Measurements from ENCODE around the gene CPSF2. TPM values are rescaled to one million over a fixed set of nuclear protein-coding genes. Genes with fewer than 3 reads are reported as not detected.

The CPSF2 gene
- total RNA-seq, result 19.3 TPM

DNA sequence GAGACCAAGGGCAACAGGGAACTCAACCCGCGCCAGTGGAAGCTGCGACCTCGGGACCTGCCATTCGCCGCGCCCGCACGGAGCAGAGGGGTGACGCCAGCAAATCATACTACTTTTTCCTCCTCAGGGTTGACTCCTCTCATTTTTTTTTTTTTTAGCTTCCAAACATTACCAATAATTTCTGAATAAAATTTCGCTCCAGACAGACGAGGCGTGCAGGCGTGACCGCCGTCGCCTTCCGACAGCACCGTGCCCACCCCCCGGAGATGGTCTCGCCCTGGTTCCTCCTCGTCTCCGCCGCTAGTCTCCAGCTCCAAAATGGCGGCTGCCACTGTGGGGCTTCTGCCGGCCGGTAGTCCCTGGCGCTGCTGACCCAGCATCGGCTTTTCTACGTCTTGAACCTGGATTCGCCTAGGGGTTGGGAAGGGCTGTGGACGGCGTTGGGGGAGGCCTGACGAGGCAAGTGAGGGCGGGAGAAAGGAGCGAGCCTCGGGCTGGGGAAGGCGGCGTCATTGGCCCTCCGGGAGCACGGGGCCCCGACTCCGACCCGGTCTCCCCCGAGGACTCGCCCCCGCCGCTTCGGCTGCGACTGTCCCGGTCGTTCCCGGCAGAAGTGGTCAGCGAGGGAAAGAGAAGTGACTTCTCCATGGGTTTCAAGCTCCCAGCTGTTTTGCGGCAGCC is at the start of gene CPSF2, which contains the start of gene NDUFB1:
TSS of gene CPSF2 (plus strand) at position 300 of the 681 bp plus-strand sequence. CDS start 9,016 bp downstream, outside the sequence.
TSS of gene NDUFB1 (minus strand) at position 37 of the 681 bp plus-strand sequence. CDS start 4,069 bp downstream, outside the sequence.
- Histone ChIP-seq H3K9me3 (ENCODE audit: control insufficient read depth in 3 of 3, low read length in 3 of 3) (no peaks in the 10 kb centered on the region), H3K9ac (ENCODE audit: low read depth in 1 of 3, low read length in 3 of 3) (peak within 1 kb of the TSS; percentile 97 to 99 (median 99)), H3K27ac (ENCODE audit: low read depth, low read length) (peak within 1 kb of the TSS; percentile 98), H3K4me3 (ENCODE audit: low read length in 3 of 3) (peak within 1 kb of the TSS; percentile 95 to 99 (median 97)), H3K27me3 (ENCODE audit: control insufficient read depth in 3 of 3, insufficient read depth in 3 of 3, low read length in 3 of 3) (no peaks in the 10 kb centered on the region), H3K36me3 (ENCODE audit: control insufficient read depth in 3 of 3, insufficient read depth in 3 of 3, low read length in 3 of 3) (peaks cover 3 to 23% (median 4%) of the 10 kb centered on the region in 3 donors), H3K4me1 (ENCODE audit: control insufficient read depth in 3 of 3, insufficient read depth in 3 of 3, low read length in 3 of 3) (peaks cover 13 to 34% (median 32%) of the 10 kb centered on the region in 3 donors)

DNA sequence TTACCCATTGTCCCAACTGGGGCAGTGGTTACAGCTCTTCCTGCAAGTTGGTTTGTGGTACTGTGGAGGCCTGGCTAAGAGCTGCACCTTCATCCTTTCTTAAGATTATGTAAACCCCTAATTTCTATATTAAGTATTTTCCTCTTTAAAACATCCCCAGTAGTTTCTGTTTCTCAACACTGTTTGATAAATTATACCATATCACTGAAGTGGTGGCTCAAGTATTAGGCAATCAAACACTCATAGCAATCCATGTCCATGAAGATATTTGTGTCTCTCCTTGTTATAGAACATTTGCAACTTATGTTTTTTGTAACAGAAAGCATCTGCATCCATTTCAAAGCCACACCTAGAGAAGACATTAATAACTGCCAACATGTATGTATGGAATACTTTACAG is 47.2 kb upstream of the CPSF2 start:
- Histone ChIP-seq H3K27me3 (ENCODE audit: control insufficient read depth in 3 of 3, insufficient read depth in 3 of 3, low read length in 3 of 3) (no peaks in the 10 kb centered on the region), H3K9me3 (ENCODE audit: control insufficient read depth in 3 of 3, low read length in 3 of 3) (no peaks in the 10 kb centered on the region), H3K4me3 (ENCODE audit: low read length in 3 of 3) (no peak overlapping the region), H3K36me3 (ENCODE audit: control insufficient read depth in 3 of 3, insufficient read depth in 3 of 3, low read length in 3 of 3) (peaks cover 14 to 36% (median 31%) of the 10 kb centered on the region in 3 donors), H3K27ac (ENCODE audit: low read depth, low read length) (no peak overlapping the region), H3K9ac (ENCODE audit: low read depth in 1 of 3, low read length in 3 of 3) (no peak overlapping the region), H3K4me1 (ENCODE audit: control insufficient read depth in 3 of 3, insufficient read depth in 3 of 3, low read length in 3 of 3) (no peaks in the 10 kb centered on the region)

DNA sequence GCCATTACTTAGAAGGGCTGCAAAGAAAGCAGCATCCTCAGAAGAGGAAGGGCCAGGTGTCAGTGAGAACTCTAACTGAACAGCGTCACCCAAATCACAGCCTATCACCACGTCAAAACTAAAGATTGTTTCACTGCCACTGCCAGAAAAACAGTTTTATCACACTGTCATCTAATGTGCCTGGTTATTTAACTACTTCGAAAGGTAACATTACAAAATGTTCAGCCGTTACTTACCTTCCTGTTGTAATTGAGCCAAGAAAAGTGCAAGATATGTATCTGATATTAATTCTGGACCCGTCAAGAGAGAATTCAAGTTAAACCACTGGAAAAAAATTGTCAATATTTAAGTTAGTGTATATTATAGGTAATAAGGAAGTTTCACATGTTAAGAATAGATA is 33.3 kb upstream of the CPSF2 start:
- Histone ChIP-seq H3K36me3 (ENCODE audit: control insufficient read depth in 3 of 3, insufficient read depth in 3 of 3, low read length in 3 of 3) (peaks cover 12 to 40% (median 31%) of the 10 kb centered on the region in 3 donors), H3K9me3 (ENCODE audit: control insufficient read depth in 3 of 3, low read length in 3 of 3) (no peaks in the 10 kb centered on the region), H3K27ac (ENCODE audit: low read depth, low read length) (no peak overlapping the region), H3K9ac (ENCODE audit: low read depth in 1 of 3, low read length in 3 of 3) (no peak overlapping the region), H3K4me3 (ENCODE audit: low read length in 3 of 3) (no peak overlapping the region), H3K4me1 (ENCODE audit: control insufficient read depth in 3 of 3, insufficient read depth in 3 of 3, low read length in 3 of 3) (no peaks in the 10 kb centered on the region), H3K27me3 (ENCODE audit: control insufficient read depth in 3 of 3, insufficient read depth in 3 of 3, low read length in 3 of 3) (no peaks in the 10 kb centered on the region)

DNA sequence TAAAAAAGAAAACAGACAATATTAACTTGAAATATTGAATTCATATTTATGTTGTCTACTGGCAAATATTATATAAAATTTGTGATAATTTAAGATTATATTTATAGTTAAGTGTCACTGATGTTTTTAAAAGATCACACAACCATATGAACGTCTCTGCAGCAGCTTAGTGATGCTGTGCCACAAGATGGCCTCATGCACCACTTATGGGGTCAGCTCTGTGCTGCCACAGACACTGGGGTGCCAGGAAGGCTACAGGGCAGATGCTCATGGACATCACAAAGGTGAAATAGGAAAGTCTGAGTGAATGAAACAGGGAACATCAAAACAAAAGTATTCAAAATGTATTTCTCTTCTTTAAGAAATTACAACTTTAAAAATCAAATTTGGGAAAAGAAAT is 28.4 kb upstream of the CPSF2 start:
- Histone ChIP-seq H3K9me3 (ENCODE audit: control insufficient read depth in 3 of 3, low read length in 3 of 3) (no peaks in the 10 kb centered on the region), H3K9ac (ENCODE audit: low read depth in 1 of 3, low read length in 3 of 3) (no peak overlapping the region), H3K4me1 (ENCODE audit: control insufficient read depth in 3 of 3, insufficient read depth in 3 of 3, low read length in 3 of 3) (no peaks in the 10 kb centered on the region), H3K4me3 (ENCODE audit: low read length in 3 of 3) (no peak overlapping the region), H3K27me3 (ENCODE audit: control insufficient read depth in 3 of 3, insufficient read depth in 3 of 3, low read length in 3 of 3) (no peaks in the 10 kb centered on the region), H3K27ac (ENCODE audit: low read depth, low read length) (no peak overlapping the region), H3K36me3 (ENCODE audit: control insufficient read depth in 3 of 3, insufficient read depth in 3 of 3, low read length in 3 of 3) (peaks cover 20 to 41% (median 22%) of the 10 kb centered on the region in 3 donors)

DNA sequence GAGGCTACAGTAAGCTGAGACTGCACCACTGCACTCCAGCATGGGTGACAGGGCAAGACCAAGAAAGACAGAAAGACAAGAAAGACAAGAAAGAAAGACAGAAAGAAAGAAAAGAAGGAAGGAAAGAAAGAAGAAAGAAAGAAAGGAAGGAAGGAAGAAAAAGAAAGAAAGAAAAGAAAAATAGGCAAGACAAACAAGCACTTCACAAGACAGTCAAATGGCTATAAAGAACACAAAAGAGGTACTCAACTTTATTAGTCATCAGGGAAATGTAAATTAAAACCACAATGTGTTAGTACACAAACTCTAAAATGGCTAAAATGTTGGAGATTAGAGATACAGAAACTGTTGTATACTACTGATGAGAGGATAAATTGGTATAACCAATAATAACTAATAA is 22.0 kb upstream of the CPSF2 start:
- H3K9me3 ChIP-seq (ENCODE audit: control insufficient read depth in 3 of 3, low read length in 3 of 3), result no peaks in the 10 kb centered on the region
- H3K27ac ChIP-seq (ENCODE audit: low read depth, low read length), result no peak overlapping the region
- H3K36me3 ChIP-seq (ENCODE audit: control insufficient read depth in 3 of 3, insufficient read depth in 3 of 3, low read length in 3 of 3), result peaks cover 6 to 14% (median 8%) of the 10 kb centered on the region in 3 donors
- H3K4me1 ChIP-seq (ENCODE audit: control insufficient read depth in 3 of 3, insufficient read depth in 3 of 3, low read length in 3 of 3), result peaks cover under 1 to 2% (median under 1%) of the 10 kb centered on the region in 3 donors
- H3K9ac ChIP-seq (ENCODE audit: low read depth in 1 of 3, low read length in 3 of 3), result no peak overlapping the region
- no peaks in the 10 kb centered on the region for H3K27me3 ChIP-seq (ENCODE audit: control insufficient read depth in 3 of 3, insufficient read depth in 3 of 3, low read length in 3 of 3)
- H3K4me3 ChIP-seq (ENCODE audit: low read length in 3 of 3), result no peak overlapping the region

DNA sequence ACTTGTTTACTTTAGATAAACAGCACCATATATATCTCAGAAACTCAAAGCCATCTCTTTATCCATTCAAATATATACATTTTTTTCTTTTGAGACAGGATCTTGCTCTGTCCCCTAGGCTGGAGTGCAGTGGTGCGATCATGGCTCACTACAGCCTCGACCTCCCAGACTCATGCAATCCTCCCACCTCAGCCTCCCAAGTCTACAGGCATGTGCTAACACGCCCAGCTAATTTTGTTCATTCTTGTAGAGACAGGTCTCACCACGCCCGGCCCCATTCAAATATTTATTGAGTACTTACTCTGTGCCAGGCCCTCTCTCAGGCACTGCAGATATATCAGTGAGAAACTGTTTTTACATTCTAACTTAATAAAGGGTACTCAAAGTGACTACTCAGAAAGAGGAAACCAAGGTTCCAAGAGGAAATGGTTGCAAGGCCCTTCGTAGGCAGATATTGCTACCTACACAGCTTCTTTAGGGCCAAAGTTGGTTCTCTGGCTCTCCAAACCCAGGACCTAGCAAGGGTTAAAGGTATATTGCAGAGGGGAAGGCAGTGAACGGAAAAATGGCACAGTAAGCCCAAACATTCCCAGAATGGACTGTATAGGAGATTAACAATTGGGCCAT is 18.3 kb upstream of the CPSF2 start:
- H3K4me1 ChIP-seq (ENCODE audit: control insufficient read depth in 3 of 3, insufficient read depth in 3 of 3, low read length in 3 of 3), result peaks cover 6 to 10% (median 8%) of the 10 kb centered on the region in 3 donors

DNA sequence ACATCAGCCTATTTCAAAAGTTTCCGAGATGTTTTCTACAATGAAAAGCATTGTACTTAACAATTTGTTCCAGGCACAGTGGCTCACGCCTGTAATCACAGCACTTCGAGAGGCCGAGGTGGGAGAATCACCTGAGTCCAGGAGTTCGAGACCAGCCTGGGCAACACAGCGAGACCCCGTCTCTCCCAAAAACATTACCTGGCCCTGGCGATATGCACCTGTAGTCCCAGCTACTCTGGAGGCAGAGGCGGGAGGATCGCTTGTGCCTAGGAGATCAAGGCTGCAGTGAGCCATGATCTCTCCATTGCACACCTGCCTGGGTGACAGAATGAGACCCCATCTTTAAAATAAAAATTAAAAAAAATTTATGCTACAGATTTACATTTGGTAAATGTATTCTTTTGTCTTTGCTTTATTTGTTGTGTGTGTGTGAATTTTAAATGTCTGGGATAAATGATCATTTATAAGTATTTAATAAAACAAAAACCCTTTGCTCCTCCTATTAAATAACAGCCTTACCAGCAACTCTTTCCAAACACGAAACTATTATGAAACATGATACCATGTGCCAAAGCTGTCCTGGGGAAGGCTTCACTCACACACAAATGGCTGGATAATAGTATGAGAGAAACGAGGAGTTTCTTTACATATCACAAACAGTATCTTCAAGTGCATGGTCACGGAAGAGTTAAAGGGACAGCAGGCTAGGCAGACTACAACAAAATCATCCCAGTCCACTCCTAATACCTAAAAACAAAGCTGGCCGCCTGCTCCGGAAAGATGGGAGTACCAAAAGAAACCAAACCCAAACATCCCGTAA is 16.5 kb upstream of the CPSF2 start:
- H3K4me1 ChIP-seq (ENCODE audit: control insufficient read depth in 3 of 3, insufficient read depth in 3 of 3, low read length in 3 of 3), result peaks cover 6 to 10% (median 8%) of the 10 kb centered on the region in 3 donors
- H3K9ac ChIP-seq (ENCODE audit: low read depth in 1 of 3, low read length in 3 of 3), result peak overlapping the region; percentile 82 to 93 (median 92)
- peak overlapping the region; percentile 91 to 99 (median 96) for H3K4me3 ChIP-seq (ENCODE audit: low read length in 3 of 3)
- H3K27me3 ChIP-seq (ENCODE audit: control insufficient read depth in 3 of 3, insufficient read depth in 3 of 3, low read length in 3 of 3), result peaks cover 0 to 2% (median 0%) of the 10 kb centered on the region in 3 donors
- H3K36me3 ChIP-seq (ENCODE audit: control insufficient read depth in 3 of 3, insufficient read depth in 3 of 3, low read length in 3 of 3), result no peaks in the 10 kb centered on the region
- no peaks in the 10 kb centered on the region for H3K9me3 ChIP-seq (ENCODE audit: control insufficient read depth in 3 of 3, low read length in 3 of 3)
- peak overlapping the region; percentile 92 for H3K27ac ChIP-seq (ENCODE audit: low read depth, low read length)

More for the DNA sequence above, 18.3 kb upstream of the CPSF2 start:
- Histone ChIP-seq H3K27ac (ENCODE audit: low read depth, low read length) (no peak overlapping the region), H3K36me3 (ENCODE audit: control insufficient read depth in 3 of 3, insufficient read depth in 3 of 3, low read length in 3 of 3) (peaks cover 0 to 2% (median 0%) of the 10 kb centered on the region in 3 donors), H3K9ac (ENCODE audit: low read depth in 1 of 3, low read length in 3 of 3) (no peak overlapping the region), H3K9me3 (ENCODE audit: control insufficient read depth in 3 of 3, low read length in 3 of 3) (no peaks in the 10 kb centered on the region), H3K4me3 (ENCODE audit: low read length in 3 of 3) (no peak overlapping the region), H3K27me3 (ENCODE audit: control insufficient read depth in 3 of 3, insufficient read depth in 3 of 3, low read length in 3 of 3) (peaks cover 0 to 2% (median 0%) of the 10 kb centered on the region in 3 donors)

DNA sequence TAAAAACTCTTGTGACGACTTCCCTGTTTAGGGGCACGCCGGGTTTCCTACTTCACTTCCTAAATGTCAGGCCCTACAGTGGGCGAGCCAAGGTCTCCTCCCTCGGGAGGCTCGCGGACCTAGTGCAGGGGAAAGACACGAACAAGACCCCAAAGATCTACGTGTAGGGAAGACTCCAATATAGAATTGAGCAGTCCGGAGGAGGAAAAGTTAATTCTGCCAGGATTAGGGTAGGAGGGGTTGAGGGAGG is 16.0 kb upstream of the CPSF2 start:
- peak overlapping the region; percentile 91 to 99 (median 96) for H3K4me3 ChIP-seq (ENCODE audit: low read length in 3 of 3)
- peaks cover 0 to 2% (median 0%) of the 10 kb centered on the region in 3 donors for H3K27me3 ChIP-seq (ENCODE audit: control insufficient read depth in 3 of 3, insufficient read depth in 3 of 3, low read length in 3 of 3)
- peak overlapping the region; percentile 82 to 93 (median 92) for H3K9ac ChIP-seq (ENCODE audit: low read depth in 1 of 3, low read length in 3 of 3)
- peak overlapping the region; percentile 92 for H3K27ac ChIP-seq (ENCODE audit: low read depth, low read length)
- H3K36me3 ChIP-seq (ENCODE audit: control insufficient read depth in 3 of 3, insufficient read depth in 3 of 3, low read length in 3 of 3), result no peaks in the 10 kb centered on the region
- H3K4me1 ChIP-seq (ENCODE audit: control insufficient read depth in 3 of 3, insufficient read depth in 3 of 3, low read length in 3 of 3), result peaks cover 6 to 10% (median 8%) of the 10 kb centered on the region in 3 donors
- no peaks in the 10 kb centered on the region for H3K9me3 ChIP-seq (ENCODE audit: control insufficient read depth in 3 of 3, low read length in 3 of 3)

DNA sequence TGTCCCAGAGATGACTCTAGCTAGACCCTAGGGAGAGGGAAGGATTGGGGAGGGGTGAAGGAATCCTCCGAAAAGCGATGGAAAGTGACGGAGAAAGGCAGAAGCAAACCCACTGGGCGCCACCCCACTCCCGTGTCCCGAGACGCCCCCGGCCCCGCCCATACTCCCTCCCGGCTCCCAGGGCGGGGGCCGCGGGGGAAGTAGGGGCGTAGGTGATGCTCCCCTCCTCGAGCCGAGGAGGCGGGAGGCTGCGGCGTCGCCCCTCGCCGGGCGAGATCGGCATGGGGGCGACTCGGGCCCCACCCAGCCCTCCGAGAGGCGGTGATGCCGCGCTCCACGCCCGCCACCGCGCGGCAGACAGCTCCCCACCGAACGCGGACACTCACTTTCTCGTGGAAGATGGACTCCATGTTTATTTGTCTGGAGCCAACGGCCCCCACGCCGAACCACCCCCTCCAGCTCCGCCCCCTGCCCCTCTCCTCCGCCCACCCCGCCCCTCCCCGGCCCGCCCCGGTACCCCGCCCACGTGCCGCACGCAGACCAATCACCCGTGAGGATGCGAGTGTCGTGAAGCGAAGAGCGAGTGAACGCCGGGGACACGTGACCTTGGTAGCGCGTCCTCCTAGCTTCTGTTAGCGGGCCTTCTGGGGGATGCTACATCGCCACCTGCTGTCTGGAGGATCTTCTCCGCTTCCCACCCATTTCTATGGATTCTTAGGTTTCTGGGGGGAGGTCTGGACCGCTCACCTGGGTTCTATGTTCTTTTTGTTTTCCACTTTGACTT is 15.4 kb upstream of the CPSF2 start, which contains the start of gene ATXN3:
TSS of gene ATXN3 (minus strand) at position 440 of the 784 bp plus-strand sequence. CDS start at position 410, 30 bp downstream.
- peak within 1 kb of the TSS; percentile 92 for H3K27ac ChIP-seq (ENCODE audit: low read depth, low read length)
- no peaks in the 10 kb centered on the region for H3K9me3 ChIP-seq (ENCODE audit: control insufficient read depth in 3 of 3, low read length in 3 of 3)
- H3K4me1 ChIP-seq (ENCODE audit: control insufficient read depth in 3 of 3, insufficient read depth in 3 of 3, low read length in 3 of 3), result peaks cover 6 to 10% (median 8%) of the 10 kb centered on the region in 3 donors
- H3K27me3 ChIP-seq (ENCODE audit: control insufficient read depth in 3 of 3, insufficient read depth in 3 of 3, low read length in 3 of 3), result peaks cover 0 to 2% (median 0%) of the 10 kb centered on the region in 3 donors
- peak within 1 kb of the TSS; percentile 91 to 99 (median 96) for H3K4me3 ChIP-seq (ENCODE audit: low read length in 3 of 3)
- peak within 1 kb of the TSS; percentile 82 to 93 (median 92) for H3K9ac ChIP-seq (ENCODE audit: low read depth in 1 of 3, low read length in 3 of 3)
- H3K36me3 ChIP-seq (ENCODE audit: control insufficient read depth in 3 of 3, insufficient read depth in 3 of 3, low read length in 3 of 3), result no peaks in the 10 kb centered on the region

All from skeletal muscle tissue (tissue), 4 donors.